Suppressor macrophage (primary cell): Measurements from ENCODE around the gene FABP7.

Experiments used
- DNase-seq, 4 experiments: peaks; one replicate each; pipeline ENCODE4 v3.0.0-alpha.2; 2020 to 2022

Gene FABP7

GRCh38 chr6:122760330-122760729, 19.2 kb upstream of the FABP7 start:
- no peak for DNase-seq

GRCh38 chr6:122766256-122766655, 13.3 kb upstream of the FABP7 start:
- DNase-seq, result no peak

- peak; percentile 39 to 89 (median 63) for DNase-seq
Measured at GRCh38 chr6:122770835-122771601, 8.5 kb upstream of the FABP7 start.

- no peak for DNase-seq
Measured at GRCh38 chr6:122772724-122773415, 6.6 kb upstream of the FABP7 start.

- no peak for DNase-seq
Measured at GRCh38 chr6:122775975-122776374, 3.5 kb upstream of the FABP7 start.

GRCh38 chr6:122778302-122778701, 1.2 kb upstream of the FABP7 start:
- DNase-seq, result no peak

GRCh38 chr6:122778985-122779661, 393 bp upstream of the FABP7 start:
- no peak for DNase-seq

GRCh38 chr6:122780114-122780513, 598 bp downstream of the FABP7 start:
- no peak for DNase-seq

- DNase-seq, result no peak
Measured at GRCh38 chr6:122781716-122782115, 2.2 kb downstream of the FABP7 start.

GRCh38 chr6:122783401-122783800, 3.9 kb downstream of the FABP7 start:
- no peak for DNase-seq

GRCh38 chr6:122785891-122786290, 6.4 kb downstream of the FABP7 start:
- DNase-seq, result no peak

GRCh38 chr6:122787721-122788120, 8.2 kb downstream of the FABP7 start:
- no peak for DNase-seq

GRCh38 chr6:122788208-122788607, 8.7 kb downstream of the FABP7 start:
- no peak for DNase-seq

GRCh38 chr6:122788663-122789181, 9.2 kb downstream of the FABP7 start:
- no peak for DNase-seq

GRCh38 chr6:122789182-122790027, 9.9 kb downstream of the FABP7 start, which contains the start of gene SMPDL3A:
SMPDL3A (plus strand) TSS chr6:122789258; CDS start chr6:122789347, 89 bp downstream.
- DNase-seq, result peak; percentile 73 to 89 (median 84)

- DNase-seq, result peak in 1 of 4 experiments; percentile 17
Measured at GRCh38 chr6:122790028-122790422, 10.5 kb downstream of the FABP7 start.

- peak; percentile 79 to 98 (median 87) for DNase-seq
Measured at GRCh38 chr6:122790423-122791309, 11.2 kb downstream of the FABP7 start.

- peak in 2 of 4 experiments; percentile 5 to 28 for DNase-seq
Measured at GRCh38 chr6:122791310-122791679, 11.8 kb downstream of the FABP7 start.

GRCh38 chr6:122792766-122793165, 13.2 kb downstream of the FABP7 start:
- DNase-seq, result no peak

- DNase-seq, result no peak
Measured at GRCh38 chr6:122797537-122797936, 18.0 kb downstream of the FABP7 start.

- DNase-seq, result no peak
Measured at GRCh38 chr6:122798099-122798641, 18.7 kb downstream of the FABP7 start.
